ENCODE measurements around the gene FAM50B.

The FAM50B gene

GRCh38 chr6:3875486-3875885, 26.3 kb downstream of the FAM50B start:
- DNase-seq: no peak

- DNase-seq: no peak
Observed at GRCh38 chr6:3876101-3876500, 26.9 kb downstream of the FAM50B start.

DNA sequence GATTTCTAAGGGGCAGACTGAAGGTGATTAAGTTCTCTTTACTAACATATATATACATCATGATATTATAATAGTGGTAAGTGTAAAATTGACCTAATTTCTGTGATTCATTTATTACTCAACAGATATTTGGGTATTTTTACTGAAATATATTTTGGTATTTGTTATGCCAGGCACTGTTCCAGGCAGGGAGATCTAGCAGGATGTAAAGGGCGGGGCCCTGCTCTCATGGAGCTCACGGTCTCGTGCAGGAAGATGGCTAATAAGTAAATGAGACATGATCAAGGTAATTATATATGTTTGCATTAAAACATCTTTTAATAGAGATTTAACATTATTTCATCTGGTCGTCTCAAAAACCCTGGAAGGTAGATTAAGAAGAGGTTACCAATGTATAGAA, 27.7 kb downstream of the FAM50B start:
- no peak for DNase-seq

DNA sequence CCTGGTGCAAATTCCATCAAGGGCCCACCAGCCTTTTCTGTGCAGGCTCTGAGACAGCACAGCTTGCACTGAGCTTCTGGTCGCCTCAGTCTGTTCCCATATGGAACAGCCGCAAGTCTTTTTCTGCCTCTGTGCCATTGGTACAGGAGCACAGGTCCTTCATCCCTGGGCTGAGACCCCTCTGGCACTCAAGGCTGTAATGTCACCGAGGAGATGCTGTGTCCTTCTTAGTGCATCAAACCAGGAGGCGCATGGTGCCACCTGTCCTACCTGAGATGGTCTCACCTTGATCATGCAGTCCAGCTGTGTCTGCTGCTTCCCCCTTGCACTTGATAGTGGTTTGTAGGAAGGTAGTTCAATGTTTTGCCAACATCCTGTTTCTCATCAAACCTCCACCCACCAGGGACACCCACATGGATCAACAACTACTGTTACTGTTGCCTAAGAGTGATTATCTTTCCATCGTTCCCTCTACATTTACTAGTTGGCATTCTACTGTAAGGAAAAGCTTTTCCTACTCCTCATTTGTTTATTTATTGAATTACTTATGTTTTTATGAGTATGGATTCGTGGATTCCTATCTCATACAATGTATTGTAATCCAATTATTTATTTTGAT, 29.0 kb downstream of the FAM50B start:
- no peak for DNase-seq

GRCh38 chr6:3879194-3879952, 30.2 kb downstream of the FAM50B start:
- no peak for DNase-seq

DNA sequence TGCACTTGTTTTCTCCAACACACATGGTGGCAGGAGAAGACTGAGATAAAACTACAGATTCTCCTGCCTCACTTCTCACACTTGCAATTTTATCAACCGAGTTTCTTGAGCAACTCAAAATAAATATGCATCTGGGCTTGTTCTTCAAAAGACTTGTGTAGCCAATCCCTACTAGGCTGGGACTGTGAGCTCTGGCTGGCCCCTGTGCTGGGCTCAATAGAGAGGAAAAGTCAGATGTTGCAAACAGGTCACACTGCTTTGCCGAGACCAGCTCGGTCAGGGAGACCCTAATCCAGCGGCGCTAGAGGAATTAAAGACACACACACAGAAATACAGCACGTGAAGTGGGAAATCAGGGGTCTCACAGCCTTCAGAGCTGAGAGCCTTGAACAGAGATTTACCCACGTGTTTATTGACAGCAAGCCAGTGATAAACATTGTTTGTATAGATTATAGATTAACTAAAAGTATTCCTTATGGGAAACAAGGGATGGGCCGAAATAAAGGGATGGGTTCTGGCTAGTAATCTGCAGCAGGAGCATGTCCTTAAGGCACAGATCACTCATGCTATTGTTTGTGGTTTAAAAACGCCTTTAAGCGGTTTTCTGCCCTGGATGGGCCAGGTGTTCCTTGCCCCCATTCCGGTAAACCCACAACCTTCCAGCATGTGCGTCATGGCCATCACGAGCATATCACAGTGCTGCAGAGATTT, 32.7 kb downstream of the FAM50B start:
- no peak for DNase-seq

DNA sequence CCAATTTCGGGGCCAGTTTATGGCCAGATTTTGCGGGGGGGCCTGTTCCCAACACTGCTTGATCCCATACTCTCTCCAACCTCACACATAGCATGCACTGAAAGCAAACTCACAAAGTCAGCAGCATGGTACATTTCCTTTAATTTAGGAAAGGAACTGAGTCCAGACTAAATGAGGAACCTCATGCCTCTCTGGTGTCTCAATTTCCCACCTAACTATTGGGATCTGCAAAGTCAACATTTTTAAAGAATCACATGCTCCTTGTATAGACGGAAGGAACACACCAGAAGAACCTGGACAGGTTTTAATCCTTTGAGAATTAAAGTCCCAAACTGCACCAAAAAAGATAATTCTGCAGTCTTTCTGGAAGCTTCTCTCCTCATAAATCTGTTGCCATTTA, 33.3 kb downstream of the FAM50B start:
- no peak for DNase-seq

DNA sequence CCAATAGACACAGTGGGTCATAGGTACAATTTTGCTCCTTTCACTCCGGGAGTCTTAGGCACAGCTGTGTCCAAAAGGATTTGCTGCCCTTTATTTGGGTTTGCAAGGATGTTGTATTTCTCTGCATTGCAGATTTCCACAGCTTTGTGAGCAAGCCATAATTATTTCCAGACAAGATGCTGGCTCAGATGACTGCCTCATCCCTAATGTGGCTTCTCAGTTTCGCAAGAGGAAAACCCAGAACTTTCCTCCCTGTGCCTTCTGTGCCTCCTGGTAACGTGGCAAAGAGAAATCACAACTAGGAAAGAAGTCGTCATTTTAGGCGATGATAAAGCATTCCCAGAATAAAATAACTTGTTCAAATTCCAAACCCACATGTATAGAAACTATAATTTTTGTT, 33.7 kb downstream of the FAM50B start:
- DNase-seq: no peak

GRCh38 chr6:3884007-3884745, 35.0 kb downstream of the FAM50B start:
- DNase-seq: no peak

GRCh38 chr6:3885262-3886036, 36.3 kb downstream of the FAM50B start:
- no peak for DNase-seq

DNA sequence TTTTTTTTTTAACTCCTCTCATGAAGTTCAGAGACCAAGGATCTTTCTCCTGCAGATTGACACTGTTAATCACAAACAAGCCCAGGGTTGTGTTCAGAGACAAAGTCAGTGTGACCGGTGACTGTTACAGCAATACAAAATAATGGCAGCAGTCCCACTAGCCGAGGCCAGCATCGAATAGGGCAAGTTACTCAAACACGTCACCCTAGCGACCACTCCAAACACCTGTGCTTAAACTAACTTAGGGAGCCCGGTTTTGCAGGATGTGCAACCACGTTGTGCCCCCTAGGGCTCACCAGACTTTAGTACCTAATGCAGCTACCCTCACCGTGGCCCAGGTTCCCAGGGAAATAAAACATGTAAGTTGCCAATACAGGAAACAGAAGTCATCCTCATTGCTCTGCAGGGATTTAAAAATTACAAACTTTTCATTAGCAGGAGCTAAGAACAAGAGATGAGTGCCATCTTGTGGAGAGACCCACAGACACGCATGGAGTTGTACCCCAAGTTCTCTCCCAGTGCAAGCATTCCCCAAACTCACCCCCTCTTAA, 38.1 kb downstream of the FAM50B start:
- DNase-seq: no peak

DNA sequence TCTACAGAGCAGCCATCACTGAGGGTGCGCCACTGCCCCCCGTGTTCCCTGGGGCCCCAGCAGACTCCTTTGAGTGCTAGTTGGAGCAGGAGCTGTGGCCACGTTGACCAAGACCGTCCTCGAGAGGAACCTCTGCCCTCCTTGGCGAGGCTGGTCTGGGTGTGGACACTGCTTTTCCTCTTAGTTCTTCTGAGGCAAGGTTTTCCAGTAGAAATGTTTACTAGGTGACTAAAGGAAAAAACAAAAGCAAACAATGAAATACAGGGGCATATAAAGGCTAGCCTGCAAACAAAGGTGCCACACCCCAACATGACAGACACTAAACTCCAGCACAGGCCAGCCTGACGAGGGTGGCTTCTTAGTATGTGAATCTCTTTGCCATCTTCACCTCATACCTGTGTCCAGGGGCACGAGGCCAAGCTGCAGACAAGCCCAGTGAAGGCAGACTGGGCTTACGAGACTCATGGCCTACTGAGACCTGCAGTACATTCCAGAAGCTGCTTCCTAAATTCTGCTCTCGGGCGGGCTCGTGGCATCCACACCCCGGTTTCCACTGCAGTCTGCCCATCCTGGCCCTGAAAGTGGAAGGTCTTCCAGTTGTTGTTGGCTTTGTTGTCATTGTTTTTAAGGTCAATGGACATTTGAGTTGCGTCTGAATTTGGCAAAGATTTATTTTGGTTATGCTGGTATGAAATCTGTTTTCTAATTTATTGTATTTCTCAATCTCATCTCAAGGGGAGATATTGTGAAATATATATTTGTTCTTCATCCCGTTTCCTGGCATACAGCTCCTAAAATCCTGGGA, 39.2 kb downstream of the FAM50B start:
- no peak for DNase-seq

GRCh38 chr6:3890047-3890446, 40.9 kb downstream of the FAM50B start:
- DNase-seq: no peak

DNA sequence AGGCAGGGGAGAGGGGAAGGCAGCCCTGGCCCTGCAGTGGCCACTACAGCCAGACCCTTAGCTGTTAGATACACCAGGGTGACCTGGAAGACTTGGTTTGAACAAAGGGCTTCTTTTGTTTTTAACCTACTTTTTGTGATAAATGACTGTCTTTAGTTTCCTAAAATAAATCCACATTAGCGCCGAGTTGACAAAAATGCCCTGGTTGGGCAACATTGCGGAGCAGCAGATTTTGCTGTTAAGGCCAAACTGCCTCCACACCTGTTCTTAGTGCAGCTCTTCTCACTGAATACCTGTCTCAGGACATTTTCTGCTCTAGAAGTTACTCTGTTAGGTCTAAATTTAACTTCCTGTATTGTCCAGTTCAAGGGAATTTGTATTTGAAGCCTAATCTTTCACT, 42.7 kb downstream of the FAM50B start:
- no peak for DNase-seq

GRCh38 chr6:3892603-3893002, 43.4 kb downstream of the FAM50B start:
- no peak for DNase-seq

- no peak for DNase-seq
Observed at GRCh38 chr6:3893487-3893886, 44.3 kb downstream of the FAM50B start.

- no peak for DNase-seq
Observed at GRCh38 chr6:3893917-3894316, 44.7 kb downstream of the FAM50B start.

DNA sequence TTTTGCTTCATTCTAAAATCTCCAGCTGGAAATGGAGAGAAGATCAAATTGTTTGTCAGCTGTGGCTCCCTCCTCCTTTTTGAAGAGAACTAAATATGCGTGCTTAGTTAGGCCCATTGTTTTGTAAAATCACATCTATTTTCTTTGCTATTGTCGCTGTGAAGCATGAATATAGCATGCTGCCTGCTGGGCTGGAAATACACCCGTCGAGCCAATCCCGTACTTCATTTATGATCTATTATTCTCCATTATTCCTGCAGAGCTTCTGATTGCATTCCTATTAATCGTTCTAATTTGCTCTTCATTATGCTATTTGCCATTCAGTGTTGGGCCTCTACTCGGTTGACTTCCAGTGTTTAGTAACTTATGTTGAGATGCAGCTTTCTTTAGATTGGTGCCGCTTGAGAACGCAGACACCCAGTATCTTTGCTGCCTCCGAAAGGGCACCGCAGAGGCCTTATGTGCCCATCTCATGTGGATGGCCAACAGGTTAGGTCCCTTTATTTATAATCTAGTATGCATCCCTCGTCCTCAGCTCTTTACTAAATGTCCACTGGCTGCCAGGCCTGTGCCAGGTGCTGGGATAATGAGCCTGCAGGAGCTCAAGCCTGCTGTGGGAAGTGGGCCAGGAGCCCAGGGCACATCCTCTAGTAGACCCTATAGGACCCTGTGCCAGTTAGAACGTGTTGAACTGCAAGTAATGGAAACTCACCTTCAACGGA, 45.6 kb downstream of the FAM50B start:
- DNase-seq: peak; percentile 53

GRCh38 chr6:3895312-3895653, 46.1 kb downstream of the FAM50B start:
- DNase-seq: no peak

GRCh38 chr6:3895805-3896204, 46.6 kb downstream of the FAM50B start:
- DNase-seq: no peak

Measured in NCI-H748 treated with DMSO at 0.1 percent for 48 hours (cell line).